GM19099 (cell line): ENCODE data around the gene THSD7B.

Source experiments
- POLR2A ChIP-seq: IDR thresholded peaks from 3 replicates; pipeline ENCODE4 v1.6.1; 2011; ENCODE audit warnings: low read depth; ENCODE audit not compliant: insufficient read length; ENCODE audit errors: extremely low read depth

THSD7B gene

GRCh38 chr2:136966485-136966884 is 201.1 kb downstream of the THSD7B start:
- no peak for TF ChIP-seq POLR2A

DNA sequence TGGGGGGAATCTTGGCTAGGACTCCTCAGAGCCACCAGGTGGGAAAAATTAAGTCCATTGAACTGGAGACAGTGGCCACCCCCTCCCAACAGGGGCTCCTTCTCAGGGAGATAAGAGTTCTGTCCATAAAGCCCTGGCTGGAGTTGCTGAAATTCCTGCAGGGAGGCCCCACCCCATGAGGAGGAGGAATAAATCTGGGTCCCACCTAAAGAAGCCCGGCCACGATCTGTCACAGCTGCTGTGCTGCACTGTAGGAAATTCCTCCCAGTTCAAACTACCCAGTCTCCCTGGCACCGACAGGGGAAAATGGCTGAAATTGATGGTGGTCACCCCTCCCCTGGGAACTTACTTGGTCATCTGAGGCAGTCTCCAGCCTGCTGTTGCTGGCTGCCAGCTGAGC is 215.0 kb downstream of the THSD7B start:
- TF ChIP-seq POLR2A: no peak

DNA sequence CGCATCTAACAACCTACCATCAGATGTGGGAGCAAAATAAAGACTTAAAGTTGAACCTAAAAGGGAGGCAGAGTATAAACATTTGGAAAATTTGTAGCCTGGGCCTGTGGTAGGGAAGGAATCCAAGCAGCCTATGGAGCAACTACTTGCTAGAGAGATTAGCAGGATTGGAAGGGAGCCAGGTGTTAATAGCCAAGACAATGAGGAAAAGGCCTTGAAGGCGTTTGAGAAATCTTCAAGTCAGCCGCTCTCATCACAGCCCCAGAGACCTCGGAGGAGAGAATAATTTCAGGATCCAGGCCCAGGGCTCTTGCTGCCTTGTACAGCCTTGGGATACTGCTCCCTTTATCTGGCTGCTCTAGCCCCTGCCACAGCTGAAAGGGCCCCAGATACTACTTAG is 219.7 kb downstream of the THSD7B start:
- no peak for TF ChIP-seq POLR2A

DNA sequence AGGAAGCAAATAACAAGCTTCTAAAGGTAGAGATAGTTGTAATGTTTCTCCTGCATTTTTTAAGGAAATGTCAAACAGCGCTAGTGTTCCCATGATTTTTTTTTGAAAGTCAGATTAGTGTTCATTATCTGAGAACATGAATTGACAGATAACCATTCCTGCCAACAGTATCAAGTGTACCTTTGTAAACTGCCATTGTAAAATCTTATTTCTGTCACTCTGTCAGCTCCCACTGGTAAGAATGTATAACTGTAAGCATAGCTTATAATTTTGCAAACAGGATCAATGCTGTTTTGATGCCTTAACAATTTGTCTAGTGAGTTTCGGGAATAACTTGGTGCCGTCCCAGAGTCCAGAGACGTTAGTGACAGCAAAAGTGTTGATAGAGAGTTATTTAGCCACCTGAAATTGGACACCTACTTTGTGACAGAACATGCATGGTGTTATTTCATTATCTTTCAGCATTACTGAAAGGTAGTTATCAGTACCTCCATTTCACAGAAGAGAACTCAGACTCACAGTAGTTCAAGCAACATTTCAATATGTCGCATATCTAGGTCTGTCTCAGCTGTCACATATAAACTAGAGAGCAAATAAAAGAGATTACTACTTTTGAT is 221.4 kb downstream of the THSD7B start:
- TF ChIP-seq POLR2A: no peak

GRCh38 chr2:136990316-136990715 is 225.0 kb downstream of the THSD7B start:
- TF ChIP-seq POLR2A: no peak

GRCh38 chr2:136994793-136995192 is 229.4 kb downstream of the THSD7B start:
- no peak for TF ChIP-seq POLR2A

DNA sequence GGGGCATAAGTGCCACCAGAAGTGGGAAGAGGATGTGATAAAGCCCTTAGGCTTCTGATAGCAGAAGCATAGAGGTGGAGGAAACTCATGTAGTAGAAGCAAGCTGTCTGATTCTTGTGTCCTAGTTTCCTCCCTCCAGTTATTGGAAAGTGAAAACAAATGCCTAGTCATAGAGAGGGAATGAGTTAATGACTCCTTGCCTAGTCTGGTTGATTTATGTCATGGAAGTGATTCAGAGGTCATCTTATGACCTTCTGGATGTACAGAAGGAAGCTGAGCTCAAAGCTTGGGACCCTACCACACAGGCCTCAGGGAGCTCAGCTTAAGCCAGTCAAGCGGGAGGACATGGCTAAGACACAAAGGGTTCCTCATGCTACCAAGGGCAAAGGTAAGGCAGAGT is 232.2 kb downstream of the THSD7B start:
- no peak for TF ChIP-seq POLR2A

- TF ChIP-seq POLR2A: no peak
Observed at GRCh38 chr2:137000811-137001210, 235.5 kb downstream of the THSD7B start.

DNA sequence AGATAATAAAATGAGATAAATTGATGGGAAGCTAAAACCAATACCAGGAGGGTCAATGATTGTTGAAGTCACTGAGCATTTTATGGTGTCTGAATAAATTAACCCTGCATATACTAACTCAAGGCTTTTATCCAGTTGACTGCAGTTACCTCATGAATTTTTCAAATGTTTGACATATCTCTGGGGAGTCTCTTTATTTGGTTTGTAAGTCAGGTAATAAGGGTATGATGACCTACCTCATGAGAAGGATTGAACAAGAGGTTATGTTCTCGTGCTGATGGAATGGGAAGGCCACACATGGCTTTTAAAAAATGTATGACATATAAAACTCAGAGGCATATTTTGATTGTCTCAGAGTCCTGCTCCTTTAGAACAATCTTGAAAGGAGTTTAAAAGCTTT is 237.6 kb downstream of the THSD7B start:
- TF ChIP-seq POLR2A: no peak

DNA sequence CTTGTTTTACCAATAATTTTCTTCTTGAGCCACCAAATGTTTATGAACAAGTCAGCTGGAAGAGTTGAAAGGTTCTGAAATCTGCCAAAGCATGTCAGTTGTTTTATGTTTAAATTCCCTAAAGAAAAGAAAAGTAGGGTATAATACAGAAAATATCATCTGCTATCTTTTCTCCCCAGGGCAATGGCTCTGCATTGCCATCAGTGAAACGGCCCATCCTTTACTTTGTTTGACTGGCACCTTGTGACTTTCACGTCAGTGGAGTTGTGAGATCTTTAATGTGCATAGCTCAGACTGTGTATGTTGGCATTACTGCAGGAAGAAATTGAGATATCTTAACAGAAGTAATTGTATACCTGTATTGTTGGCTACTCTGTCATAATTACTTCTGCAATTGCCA is 239.9 kb downstream of the THSD7B start:
- no peak for TF ChIP-seq POLR2A

GRCh38 chr2:137007938-137008337 is 242.6 kb downstream of the THSD7B start:
- no peak for TF ChIP-seq POLR2A

- TF ChIP-seq POLR2A: no peak
Observed at GRCh38 chr2:137009953-137010352, 244.6 kb downstream of the THSD7B start.

DNA sequence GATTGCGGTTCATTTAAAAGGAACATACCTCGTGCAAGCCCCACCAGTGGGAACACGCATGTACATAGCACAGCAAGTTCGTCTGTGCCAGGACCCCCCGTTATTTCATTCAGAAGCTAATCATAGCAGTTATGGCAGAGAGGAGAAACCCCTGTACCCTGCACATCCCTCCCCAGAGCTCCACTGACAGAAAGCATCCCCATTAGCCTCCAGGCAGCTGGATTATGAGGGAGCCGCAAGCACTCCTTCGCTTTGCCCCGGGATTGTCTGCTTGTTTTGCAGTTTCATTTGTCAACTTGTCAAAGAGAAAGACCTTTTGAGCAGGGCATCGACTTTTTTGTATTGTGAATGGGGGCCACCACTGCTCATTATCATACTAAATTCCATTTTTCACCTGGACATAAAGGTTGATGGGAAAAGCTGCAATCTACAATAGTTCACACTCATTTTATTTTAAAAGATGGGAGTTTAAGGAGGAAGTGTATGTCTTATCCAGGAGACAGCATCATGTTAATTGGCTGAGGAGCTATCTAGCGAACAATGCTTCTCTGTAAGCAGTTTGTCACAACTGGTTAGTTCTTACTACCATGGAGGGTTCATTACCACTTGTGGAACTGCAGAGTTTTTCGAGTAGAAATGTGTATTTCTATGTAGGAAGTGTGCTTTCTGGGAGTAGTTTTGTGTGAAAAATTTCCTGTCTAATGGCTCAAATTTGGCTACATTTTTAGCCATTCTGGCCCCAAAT is 255.3 kb downstream of the THSD7B start:
- TF ChIP-seq POLR2A: no peak

DNA sequence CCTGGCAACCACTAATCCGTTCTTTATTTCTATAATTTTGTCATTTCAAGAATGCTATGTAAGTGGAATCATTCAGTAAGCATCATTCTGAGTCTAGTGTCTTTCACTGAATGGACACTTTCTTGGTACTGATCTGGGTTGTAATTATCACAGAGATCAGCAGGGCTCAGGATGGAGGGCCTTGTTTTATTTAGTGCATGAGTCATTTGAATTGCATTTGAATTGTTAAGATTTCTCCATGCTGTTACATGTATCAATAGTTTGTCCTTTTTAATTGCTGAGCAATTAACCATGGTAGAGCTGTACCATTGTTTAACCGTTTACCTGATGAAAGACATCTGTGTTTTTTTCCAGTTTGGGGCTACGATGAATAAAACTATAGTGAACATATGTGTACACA is 256.4 kb downstream of the THSD7B start:
- no peak for TF ChIP-seq POLR2A

DNA sequence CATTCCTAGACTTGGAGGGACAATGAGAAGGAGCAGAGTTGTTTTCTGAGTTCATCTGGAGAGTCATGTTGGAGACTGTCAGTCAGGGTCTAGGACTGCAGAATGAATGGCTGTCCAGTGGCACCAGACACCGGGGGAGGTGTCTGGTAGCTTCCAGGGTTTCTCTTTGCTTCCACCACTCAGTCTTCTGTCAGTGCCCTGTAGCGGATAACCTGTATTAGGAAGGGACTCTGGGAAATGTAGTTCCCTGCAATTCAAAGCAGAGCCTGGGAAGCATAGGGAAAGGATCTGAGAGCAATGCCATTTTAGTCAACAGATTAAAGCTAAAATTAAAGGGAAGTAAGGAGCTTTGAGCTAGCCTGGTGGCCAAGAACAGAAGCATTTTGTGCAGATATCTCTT is 257.9 kb downstream of the THSD7B start:
- TF ChIP-seq POLR2A: no peak

DNA sequence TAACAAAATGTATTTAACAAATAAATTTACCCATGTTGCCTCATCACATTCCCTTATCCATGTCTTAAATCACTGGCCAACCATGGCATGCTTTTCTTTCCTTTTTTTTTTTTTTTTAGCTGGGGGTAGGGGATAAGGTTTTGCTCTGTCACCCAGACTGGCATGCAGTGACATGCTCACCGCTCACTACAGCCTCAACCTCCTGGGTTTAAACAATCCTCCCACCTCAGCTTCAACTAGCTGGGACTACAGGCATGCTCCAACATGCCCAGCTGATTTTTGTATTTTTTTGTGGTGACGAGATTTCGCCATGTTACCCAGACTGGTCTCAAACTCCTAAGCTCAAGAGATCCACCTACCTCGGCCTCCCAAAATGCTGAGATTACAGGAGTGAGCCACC is 266.4 kb downstream of the THSD7B start:
- no peak for TF ChIP-seq POLR2A

DNA sequence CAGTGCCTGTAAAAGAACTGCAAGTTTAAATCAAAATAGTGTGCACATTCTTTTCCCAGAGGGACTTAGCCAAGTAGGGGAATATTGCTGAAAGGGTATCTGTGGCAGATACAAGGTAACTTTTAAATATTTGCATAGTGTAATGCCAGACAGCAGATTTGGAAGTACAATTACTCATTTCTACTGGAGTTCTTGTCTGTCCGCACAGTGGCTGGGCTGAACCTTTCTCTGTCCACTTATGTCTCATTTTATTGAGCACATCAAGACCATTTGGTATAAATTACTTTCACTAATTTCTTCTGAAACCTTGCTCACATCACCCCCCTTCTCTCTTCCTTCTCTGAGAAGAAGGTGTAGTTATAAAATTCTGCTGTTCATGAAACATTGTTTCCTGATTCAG is 271.3 kb downstream of the THSD7B start:
- no peak for TF ChIP-seq POLR2A

DNA sequence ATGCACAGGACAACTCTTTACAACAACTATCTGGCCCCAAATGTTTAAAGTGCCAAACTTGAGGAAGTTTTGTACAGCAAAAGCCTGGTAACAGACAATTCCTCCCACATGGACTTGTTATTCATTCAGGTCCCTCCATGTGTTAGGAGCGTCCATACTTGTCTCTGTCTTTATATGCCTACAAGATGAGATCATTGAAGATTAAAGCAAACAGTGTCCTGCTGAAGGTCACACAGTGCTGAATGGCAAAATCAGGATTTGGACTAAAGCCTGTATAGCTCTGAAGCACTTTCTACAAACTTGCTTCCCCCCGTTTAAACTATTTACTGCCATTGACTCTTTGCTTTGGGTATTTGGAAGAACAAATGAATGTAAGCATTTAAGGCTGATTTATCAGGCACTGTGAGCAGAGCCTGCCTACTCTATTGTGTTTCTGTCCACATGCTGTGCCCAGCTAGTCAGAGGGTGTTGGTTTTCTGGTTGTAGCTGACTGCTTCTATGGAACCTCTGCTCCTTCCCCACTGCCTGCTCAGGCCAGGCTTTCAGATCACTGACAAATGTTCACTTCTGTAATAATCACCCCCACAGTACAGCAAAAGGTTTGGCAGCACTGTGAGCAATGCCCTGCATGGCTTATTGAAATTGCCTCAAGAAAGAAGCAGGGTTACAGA is 274.3 kb downstream of the THSD7B start:
- TF ChIP-seq POLR2A: no peak
